Measurements from ENCODE around the gene FAM98C.

DNA sequence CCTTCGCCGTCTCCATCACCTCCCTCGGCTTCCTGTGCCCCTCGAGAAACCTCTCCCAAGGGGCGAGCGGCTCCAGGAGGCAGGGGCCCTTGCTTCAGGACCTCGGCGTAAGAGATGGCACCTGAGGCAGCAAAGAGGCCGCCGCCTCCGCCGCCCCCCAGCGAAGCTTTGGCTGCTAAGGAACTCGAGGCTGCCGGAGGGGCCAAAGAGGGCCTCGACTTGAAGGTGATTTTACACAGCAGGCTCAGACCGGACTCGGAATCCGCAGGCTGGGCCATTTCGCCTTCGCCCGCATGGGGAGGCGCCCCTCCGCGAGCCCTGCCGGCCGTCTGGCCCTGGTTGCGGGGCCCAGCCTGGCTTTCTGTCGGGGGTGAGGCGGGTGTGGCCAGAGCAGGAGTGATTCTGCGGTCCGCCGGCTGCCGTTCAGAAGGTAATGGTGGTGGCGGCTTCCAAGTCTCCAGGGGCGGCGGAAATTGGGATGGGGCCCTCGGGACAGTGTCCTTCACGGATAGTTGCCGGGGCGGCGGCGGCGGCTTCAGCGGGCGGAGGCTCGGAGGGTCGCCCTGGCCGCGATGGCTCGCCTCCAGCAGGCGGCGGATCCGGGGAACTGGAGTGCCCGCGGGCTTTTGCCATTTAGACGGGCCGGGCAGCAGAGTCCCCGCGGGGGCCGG, 16.5 kb upstream of the FAM98C start:
- TF ChIP-seq POLR2A (IDR thresholded peaks at IDR 0.05): no peak
- TF ChIP-seq, protein P1, sequence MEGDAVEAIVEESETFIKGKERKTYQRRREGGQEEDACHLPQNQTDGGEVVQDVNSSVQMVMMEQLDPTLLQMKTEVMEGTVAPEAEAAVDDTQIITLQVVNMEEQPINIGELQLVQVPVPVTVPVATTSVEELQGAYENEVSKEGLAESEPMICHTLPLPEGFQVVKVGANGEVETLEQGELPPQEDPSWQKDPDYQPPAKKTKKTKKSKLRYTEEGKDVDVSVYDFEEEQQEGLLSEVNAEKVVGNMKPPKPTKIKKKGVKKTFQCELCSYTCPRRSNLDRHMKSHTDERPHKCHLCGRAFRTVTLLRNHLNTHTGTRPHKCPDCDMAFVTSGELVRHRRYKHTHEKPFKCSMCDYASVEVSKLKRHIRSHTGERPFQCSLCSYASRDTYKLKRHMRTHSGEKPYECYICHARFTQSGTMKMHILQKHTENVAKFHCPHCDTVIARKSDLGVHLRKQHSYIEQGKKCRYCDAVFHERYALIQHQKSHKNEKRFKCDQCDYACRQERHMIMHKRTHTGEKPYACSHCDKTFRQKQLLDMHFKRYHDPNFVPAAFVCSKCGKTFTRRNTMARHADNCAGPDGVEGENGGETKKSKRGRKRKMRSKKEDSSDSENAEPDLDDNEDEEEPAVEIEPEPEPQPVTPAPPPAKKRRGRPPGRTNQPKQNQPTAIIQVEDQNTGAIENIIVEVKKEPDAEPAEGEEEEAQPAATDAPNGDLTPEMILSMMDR (IDR thresholded peaks at IDR 0.05): no peak

Measured in right lobe of liver (tissue), 4 donors.